Neural cell (in vitro differentiated cells): ENCODE measurements around the gene LGALSL.

Experiments used
- CTCF ChIP-seq: fragments of 450-650 bp; IDR thresholded peaks from 2 replicates; pipeline ENCODE4 v1.5.1; 2014; ENCODE audit warnings: antibody characterized with exemption, mild to moderate bottlenecking, moderate library complexity; ENCODE audit not compliant: poor library complexity, severe bottlenecking
- EP300 ChIP-seq: fragments of 450-650 bp; conservative IDR thresholded peaks from 2 replicates; pipeline ENCODE4 v1.6.1; 2014; ENCODE audit warnings: antibody characterized with exemption, mild to moderate bottlenecking, moderate library complexity; ENCODE audit not compliant: poor library complexity, severe bottlenecking
- EZH2 ChIP-seq: fragments of 200-600, 300-800 bp; shearing (Covaris generic), sonication (generic); IDR thresholded peaks from 2 replicates; pipeline ENCODE4 v1.6.1; 2014; ENCODE audit warnings: antibody characterized with exemption, low read length, borderline replicate concordance, mild to moderate bottlenecking; ENCODE audit not compliant: insufficient read depth, poor library complexity, severe bottlenecking
- MXI1 ChIP-seq: fragments of 450-650 bp; conservative IDR thresholded peaks from 2 replicates; pipeline ENCODE4 v1.6.1; 2014; ENCODE audit warnings: antibody characterized with exemption, mild to moderate bottlenecking; ENCODE audit not compliant: poor library complexity, severe bottlenecking
- POLR2AphosphoS5 ChIP-seq: IDR thresholded peaks from 2 replicates; pipeline ENCODE4 v1.6.1; 2012
- RAD21 ChIP-seq: fragments of 450-650 bp; conservative IDR thresholded peaks from 2 replicates; pipeline ENCODE4 v1.6.1; 2014; ENCODE audit warnings: antibody characterized with exemption, mild to moderate bottlenecking, moderate library complexity
- REST ChIP-seq: IDR thresholded peaks from 2 replicates; pipeline ENCODE4 v1.6.1; 2012; ENCODE audit warnings: borderline replicate concordance
- SMC3 ChIP-seq: fragments of 450-650 bp; conservative IDR thresholded peaks from 2 replicates; pipeline ENCODE4 v1.6.1; 2014; ENCODE audit warnings: antibody characterized with exemption, mild to moderate bottlenecking, moderate library complexity; ENCODE audit not compliant: poor library complexity
- TAF1 ChIP-seq: IDR thresholded peaks from 2 replicates; pipeline ENCODE4 v1.6.1; 2012; ENCODE audit warnings: low read depth

- no peak for TF ChIP-seq SMC3
- no peak for TF ChIP-seq CTCF
- no peak for TF ChIP-seq TAF1
- TF ChIP-seq POLR2AphosphoS5 = no peak
- no peak for TF ChIP-seq EZH2
- TF ChIP-seq EP300 = no peak
- TF ChIP-seq REST = no peak
- TF ChIP-seq RAD21 = no peak
- no peak for TF ChIP-seq MXI1
Measured at GRCh38 chr2:64419596-64420165, 34.3 kb upstream of the LGALSL start.
